ENCODE measurements around the gene OR11H6. TPM values are rescaled to one million over a fixed set of nuclear protein-coding genes. Genes with fewer than 3 reads are reported as not detected.
"Not testable (repeated sequence)": the region's sequence is repeated elsewhere in the genome, so short reads cannot be mapped to it uniquely, and the experiment has no call there.

OR11H6 gene, protein sequence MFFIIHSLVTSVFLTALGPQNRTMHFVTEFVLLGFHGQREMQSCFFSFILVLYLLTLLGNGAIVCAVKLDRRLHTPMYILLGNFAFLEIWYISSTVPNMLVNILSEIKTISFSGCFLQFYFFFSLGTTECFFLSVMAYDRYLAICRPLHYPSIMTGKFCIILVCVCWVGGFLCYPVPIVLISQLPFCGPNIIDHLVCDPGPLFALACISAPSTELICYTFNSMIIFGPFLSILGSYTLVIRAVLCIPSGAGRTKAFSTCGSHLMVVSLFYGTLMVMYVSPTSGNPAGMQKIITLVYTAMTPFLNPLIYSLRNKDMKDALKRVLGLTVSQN
- total RNA-seq (not detected), polyA plus RNA-seq (not detected)
- long read RNA-seq, donor 1: 0 reads
- long read RNA-seq, donor 2: 0 reads
- long read RNA-seq, donor 3: 0 reads

DNA sequence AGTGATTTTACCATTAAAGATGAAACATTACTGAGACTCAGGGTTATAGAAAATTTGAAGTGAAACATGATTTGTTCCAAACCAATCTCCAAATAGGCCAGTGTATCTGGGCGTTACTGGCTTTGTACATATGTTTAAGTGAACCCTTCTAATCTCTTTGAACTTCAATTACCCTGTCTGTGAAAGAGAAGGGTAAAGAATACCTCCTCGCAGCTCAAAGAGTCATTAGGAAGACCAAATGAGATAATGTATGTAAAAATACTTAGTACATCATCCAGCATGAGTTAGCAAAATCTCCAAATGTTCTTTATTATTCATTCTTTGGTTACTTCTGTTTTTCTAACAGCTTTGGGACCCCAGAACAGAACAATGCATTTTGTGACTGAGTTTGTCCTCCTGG is at the start of gene OR11H6:
TSS of gene OR11H6 (plus strand) at position 301 of the 400 bp plus-strand sequence. CDS start at position 301, 0 bp downstream.
- no peak for DNase-seq
- H3K27me3 ChIP-seq: no peaks in the 10 kb centered on the region
- TF ChIP-seq POLR2A (IDR thresholded peaks at IDR 0.05): no peak
- TF ChIP-seq, protein P1, sequence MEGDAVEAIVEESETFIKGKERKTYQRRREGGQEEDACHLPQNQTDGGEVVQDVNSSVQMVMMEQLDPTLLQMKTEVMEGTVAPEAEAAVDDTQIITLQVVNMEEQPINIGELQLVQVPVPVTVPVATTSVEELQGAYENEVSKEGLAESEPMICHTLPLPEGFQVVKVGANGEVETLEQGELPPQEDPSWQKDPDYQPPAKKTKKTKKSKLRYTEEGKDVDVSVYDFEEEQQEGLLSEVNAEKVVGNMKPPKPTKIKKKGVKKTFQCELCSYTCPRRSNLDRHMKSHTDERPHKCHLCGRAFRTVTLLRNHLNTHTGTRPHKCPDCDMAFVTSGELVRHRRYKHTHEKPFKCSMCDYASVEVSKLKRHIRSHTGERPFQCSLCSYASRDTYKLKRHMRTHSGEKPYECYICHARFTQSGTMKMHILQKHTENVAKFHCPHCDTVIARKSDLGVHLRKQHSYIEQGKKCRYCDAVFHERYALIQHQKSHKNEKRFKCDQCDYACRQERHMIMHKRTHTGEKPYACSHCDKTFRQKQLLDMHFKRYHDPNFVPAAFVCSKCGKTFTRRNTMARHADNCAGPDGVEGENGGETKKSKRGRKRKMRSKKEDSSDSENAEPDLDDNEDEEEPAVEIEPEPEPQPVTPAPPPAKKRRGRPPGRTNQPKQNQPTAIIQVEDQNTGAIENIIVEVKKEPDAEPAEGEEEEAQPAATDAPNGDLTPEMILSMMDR (IDR thresholded peaks at IDR 0.05): no peak
- TF ChIP-seq EP300 (IDR thresholded peaks at IDR 0.05): no peak
- no peaks in the 10 kb centered on the region for H3K9me3 ChIP-seq
- H3K4me1 ChIP-seq (ENCODE audit: insufficient read depth): no peaks in the 10 kb centered on the region
- no peaks in the 10 kb centered on the region for H3K36me3 ChIP-seq
- H3K27ac ChIP-seq: no peak within 1 kb of the TSS
- H3K4me3 ChIP-seq: no peak within 1 kb of the TSS
- 16 to 36% (median 31%) methylated on average over 2 of the region's 2 CpGs for WGBS, 3 donors
- intact Hi-C loops (cut with DNase I): no loop called here

DNA sequence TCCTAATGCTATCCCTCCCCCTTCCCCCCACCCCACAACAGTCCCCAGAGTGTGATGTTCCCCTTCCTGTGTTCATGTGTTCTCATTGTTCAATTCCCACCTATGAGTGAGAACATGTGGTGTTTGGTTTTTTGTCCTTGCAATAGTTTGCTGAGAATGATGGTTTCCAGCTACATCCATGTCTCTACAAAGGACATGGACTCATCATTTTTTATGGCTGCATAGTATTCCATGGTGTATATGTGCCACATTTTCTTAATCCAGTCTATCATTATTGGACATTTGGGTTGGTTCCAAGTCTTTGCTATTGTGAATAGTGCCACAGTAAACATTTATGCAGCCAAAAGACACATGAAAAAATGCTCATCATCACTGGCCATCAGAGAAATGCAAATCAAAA is 49.3 kb upstream of the OR11H6 start:
- DNase-seq; H3K4me3 ChIP-seq; H3K27me3 ChIP-seq; intact Hi-C loops (cut with DNase I); H3K36me3 ChIP-seq; H3K9me3 ChIP-seq; H3K27ac ChIP-seq; H3K4me1 ChIP-seq (ENCODE audit: insufficient read depth): not testable (repeated sequence)

DNA sequence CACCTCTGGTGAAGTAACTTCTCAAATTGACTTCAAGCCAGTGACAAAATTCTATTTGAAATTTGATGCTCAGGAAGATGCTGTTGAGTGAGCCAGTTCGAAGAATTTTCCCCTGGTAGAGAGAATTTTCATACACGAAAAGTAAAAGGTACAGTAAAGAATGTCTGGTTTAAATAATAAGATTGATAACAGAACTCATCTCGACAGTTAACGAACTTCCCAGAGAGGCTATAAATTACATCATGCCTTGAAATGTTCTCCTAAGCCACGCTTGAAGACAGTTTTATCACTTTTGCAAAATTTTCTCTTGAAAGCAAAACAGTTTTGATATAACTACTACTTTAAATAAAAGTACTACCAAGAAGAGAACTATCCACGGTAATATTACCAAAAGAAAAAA is 47.2 kb upstream of the OR11H6 start:
- intact Hi-C loops (cut with DNase I): no loop called here
- Histone ChIP-seq H3K4me3 (no peak overlapping the region), H3K9me3 (no peaks in the 10 kb centered on the region), H3K27me3 (no peaks in the 10 kb centered on the region), H3K36me3 (no peaks in the 10 kb centered on the region), H3K4me1 (ENCODE audit: insufficient read depth) (no peaks in the 10 kb centered on the region), H3K27ac (no peak overlapping the region)
- no peak for DNase-seq
- 48 to 58% (median 54%) methylated on average over 6 of the region's 6 CpGs for WGBS, 3 donors
- TF ChIP-seq, protein P1 (IDR thresholded peaks at IDR 0.05): no peak
- TF ChIP-seq POLR2A (IDR thresholded peaks at IDR 0.05) (no peak), EP300 (IDR thresholded peaks at IDR 0.05) (no peak)

DNA sequence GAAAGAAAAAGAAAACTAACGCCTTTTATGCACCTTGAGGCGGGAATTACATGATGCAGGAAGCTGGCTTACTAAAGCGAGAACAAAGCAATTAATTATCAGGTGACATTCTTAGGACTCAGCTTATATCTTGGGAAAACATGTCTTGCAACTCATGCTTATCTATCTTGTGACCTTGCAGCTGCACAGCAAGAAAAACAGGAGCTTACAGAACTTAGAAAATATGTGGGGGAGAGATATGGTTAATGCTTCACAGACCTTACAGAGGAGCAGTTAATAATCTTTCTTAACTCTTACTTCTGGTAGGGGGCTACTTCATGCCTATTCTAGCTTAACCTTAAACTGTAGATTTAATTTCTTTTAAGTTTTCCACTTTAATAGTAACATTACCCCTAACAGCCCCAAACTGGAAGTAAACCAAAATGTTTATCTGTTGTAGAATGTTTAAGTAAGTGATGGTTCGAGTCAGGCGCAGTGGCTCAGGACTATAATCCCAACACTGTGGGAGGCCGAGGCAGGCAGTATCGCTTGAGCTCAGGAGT is 46.0 kb upstream of the OR11H6 start:
- Histone ChIP-seq H3K27ac (no peak overlapping the region), H3K4me3 (no peak overlapping the region), H3K4me1 (ENCODE audit: insufficient read depth) (no peaks in the 10 kb centered on the region), H3K9me3 (no peaks in the 10 kb centered on the region), H3K27me3 (no peaks in the 10 kb centered on the region), H3K36me3 (no peaks in the 10 kb centered on the region)
- 36 to 60% (median 45%) methylated on average over 7 of the region's 7 CpGs for WGBS, 3 donors
- no peak for DNase-seq
- intact Hi-C loops (cut with DNase I): no loop called here
- TF ChIP-seq EP300 (IDR thresholded peaks at IDR 0.05) (no peak), POLR2A (IDR thresholded peaks at IDR 0.05) (no peak)
- TF ChIP-seq, protein P1 (IDR thresholded peaks at IDR 0.05): no peak

DNA sequence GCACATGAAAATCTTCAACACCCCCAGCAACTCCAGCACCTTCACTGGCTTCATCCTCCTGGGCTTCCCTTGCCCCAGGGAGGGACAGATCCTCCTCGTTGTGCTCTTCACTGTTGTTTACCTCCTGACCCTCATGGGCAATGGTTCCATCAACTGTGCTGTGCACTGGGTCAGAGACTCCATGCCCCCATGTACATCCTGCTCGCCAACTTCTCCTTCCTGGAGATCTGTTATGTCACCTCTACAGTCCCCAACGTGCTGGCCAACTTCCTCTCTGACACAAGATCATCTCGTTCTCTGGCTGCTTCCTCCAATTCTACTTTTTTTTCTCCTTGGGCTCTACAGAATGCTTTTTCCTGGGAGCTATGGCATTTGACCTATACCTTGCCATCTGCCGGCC is 44.3 kb upstream of the OR11H6 start:
- H3K27ac ChIP-seq: no peak overlapping the region
- H3K9me3 ChIP-seq: no peaks in the 10 kb centered on the region
- H3K36me3 ChIP-seq: no peaks in the 10 kb centered on the region
- H3K4me3 ChIP-seq: no peak overlapping the region
- TF ChIP-seq, protein P1 (IDR thresholded peaks at IDR 0.05): no peak
- TF ChIP-seq EP300 (IDR thresholded peaks at IDR 0.05) (no peak), POLR2A (IDR thresholded peaks at IDR 0.05) (no peak)
- intact Hi-C loops (cut with DNase I): no loop called here
- 50 to 56% (median 54%) methylated on average over 5 of the region's 5 CpGs for WGBS, 3 donors
- H3K27me3 ChIP-seq: no peaks in the 10 kb centered on the region
- no peak for DNase-seq
- H3K4me1 ChIP-seq (ENCODE audit: insufficient read depth): no peaks in the 10 kb centered on the region
